B cell (primary cell): Measurements from ENCODE around the gene RPTOR. TPM values are rescaled to one million over a fixed set of nuclear protein-coding genes. Genes with fewer than 3 reads are reported as not detected.

Experiments used
- ATAC-seq: fragments of 200-7000 bp; cut with Tn5 transposase; one replicate; pipeline ENCODE4 v1.10.0; 2021; ENCODE audit warnings: low read depth, mild to moderate bottlenecking, moderate number of reproducible peaks, moderate library complexity
- CTCF ChIA-PET: fragments of 350-600 bp; sonication (Branson Sonifier 250); formaldehyde crosslinking; loops from one replicate; lab custom pipeline; 2021; ENCODE audit warnings: antibody characterized with exemption, inconsistent platforms; lab: Charles Lee
- POLR2A ChIA-PET: fragments of 350-600 bp; sonication (Branson Sonifier 250); formaldehyde crosslinking; loops from one replicate; lab custom pipeline; 2021; ENCODE audit warnings: antibody characterized with exemption; lab: Charles Lee
- DNase-seq: peaks from one replicate; pipeline ENCODE4 v3.0.0; 2013
- H2AFZ ChIP-seq: 2 replicates; pipeline ENCODE4 v1.6.1; 2012; ENCODE audit warnings: mild to moderate bottlenecking, low read depth, low read length; ENCODE audit not compliant: insufficient read depth, poor library complexity, severe bottlenecking
- H3K27ac ChIP-seq, 2 donors: 1 replicate in 1 of 2; 2 replicates in 1 of 2; pipeline ENCODE4 v1.5.1; 2012 to 2013; ENCODE audit warnings: low read length in 2 of 2, mild to moderate bottlenecking in 2 of 2, moderate library complexity in 1 of 2
- H3K27me3 ChIP-seq, 4 experiments: fragments of 200-600 bp in 1 of 4; sonication (generic) in 1 of 4; replicated peaks in 1 of 4; 1 replicate in 2 of 4; 2 replicates in 2 of 4; pipeline versions ENCODE4 v1.6.1 to v1.7.0; 2013 to 2016; ENCODE audit warnings: low read length in 3 of 4, mild to moderate bottlenecking in 2 of 4, mixed read lengths in 1 of 4, moderate library complexity in 1 of 4; ENCODE audit not compliant: insufficient read depth in 4 of 4, control insufficient read depth in 3 of 4; ENCODE audit errors: control extremely low read depth in 1 of 4
- H3K36me3 ChIP-seq, 2 experiments: replicated peaks in 1 of 2; 1 replicate in 1 of 2; 2 replicates in 1 of 2; pipeline versions ENCODE4 v1.6.1 to v1.7.1; 2013; ENCODE audit warnings: low read length in 1 of 2; ENCODE audit not compliant: insufficient read depth in 2 of 2, control insufficient read depth in 1 of 2; ENCODE audit errors: control extremely low read depth in 1 of 2, extremely low read depth in 1 of 2
- H3K4me1 ChIP-seq, 2 donors: fragments of 200-600 bp in 1 of 2; sonication (generic) in 1 of 2; 1 replicate in 1 of 2; 2 replicates in 1 of 2; pipeline versions ENCODE4 v1.5.1 to v1.6.1; 2013 to 2017; ENCODE audit warnings: low read length in 2 of 2; ENCODE audit not compliant: control insufficient read depth in 2 of 2, insufficient read depth in 2 of 2
- H3K4me2 ChIP-seq: replicated peaks from 2 replicates; pipeline ENCODE3; 2012; ENCODE audit warnings: mild to moderate bottlenecking, low read depth, low read length; ENCODE audit not compliant: poor library complexity, severe bottlenecking
- H3K4me3 ChIP-seq, 5 experiments: fragments of 200-600 bp in 1 of 5; sonication (generic) in 1 of 5; 1 replicate in 3 of 5; 2 replicates in 2 of 5; pipeline versions ENCODE4 v1.5.1 to v1.7.0; 2011 to 2016; ENCODE audit warnings: low read length in 4 of 5, mild to moderate bottlenecking in 4 of 5, low read depth in 2 of 5, control low read depth in 1 of 5, moderate library complexity in 1 of 5; ENCODE audit not compliant: insufficient read depth in 1 of 5; ENCODE audit errors: control extremely low read depth in 1 of 5, extremely low read depth in 1 of 5
- H3K79me2 ChIP-seq: fragments of 200-600 bp; sonication (generic); one replicate; pipeline ENCODE4 v1.6.0; 2016; ENCODE audit warnings: low read length; ENCODE audit not compliant: control insufficient read depth, insufficient read depth
- H3K9ac ChIP-seq: fragments of 200-600 bp; sonication (generic); 2 replicates; pipeline ENCODE4 v1.6.1; 2017; ENCODE audit warnings: mild to moderate bottlenecking, low read length, moderate library complexity
- H3K9me3 ChIP-seq, 3 donors: one replicate each; pipeline versions ENCODE4 v1.6.1 to v1.7.1; 2013; ENCODE audit warnings: low read length in 2 of 3; ENCODE audit not compliant: control insufficient read depth in 2 of 3, insufficient read depth in 1 of 3; ENCODE audit errors: control extremely low read depth in 1 of 3
- H4K20me1 ChIP-seq: 2 replicates; pipeline ENCODE4 v1.6.0; 2012; ENCODE audit warnings: mild to moderate bottlenecking, low read length; ENCODE audit not compliant: insufficient read depth, control insufficient read depth, poor library complexity, severe bottlenecking
- H3K27ac Mint-ChIP-seq: one replicate; pipeline ENCODE4 v1.8.0; 2021; ENCODE audit warnings: mixed read lengths
- H3K27me3 Mint-ChIP-seq: one replicate; pipeline ENCODE4 v1.8.0; 2021; ENCODE audit warnings: mixed read lengths
- H3K4me1 Mint-ChIP-seq: one replicate; pipeline ENCODE4 v1.8.0; 2021; ENCODE audit warnings: mixed read lengths
- H3K4me3 Mint-ChIP-seq: one replicate; pipeline ENCODE4 v1.8.0; 2021; ENCODE audit warnings: mixed read lengths
- H3K9me3 Mint-ChIP-seq: one replicate; pipeline ENCODE4 v1.8.0; 2022; ENCODE audit warnings: mixed read lengths; ENCODE audit not compliant: insufficient read depth
- CTCF ChIP-seq: fragments of 200-600 bp; IDR thresholded peaks from one replicate; pipeline ENCODE4 v1.8.0; 2022; ENCODE audit warnings: antibody characterized with exemption, mild to moderate bottlenecking
- EZH2 ChIP-seq: IDR thresholded peaks from 2 replicates; pipeline ENCODE4 v1.6.1; 2012; ENCODE audit warnings: borderline replicate concordance, low read depth, mild to moderate bottlenecking, moderate library complexity, low read length; ENCODE audit not compliant: insufficient read depth, poor library complexity, severe bottlenecking
- WGBS: methylation state at CpG from one replicate; pipeline ENCODE4 v1.1.5; 2013; ENCODE audit warnings: missing lambda C conversion rate; ENCODE audit not compliant: insufficient coverage; 5-methylcytosine and 5-hydroxymethylcytosine counted together
- intact Hi-C: fragments of 100-400 bp; cut with micrococcal nuclease; formaldehyde crosslinking; loops from one replicate; pipeline ENCODE4 v1.10.0; 2022
- polyA plus RNA-seq: library from polyadenylated mRNA; depleted of rRNA; stranded (reverse); fragments of >200 nt; gene quantifications from 2 replicates; pipeline ENCODE4 v1.2.3, GENCODE V29; 2012
- total RNA-seq, 2 donors: library from RNA; stranded (reverse); fragments of 120-200 nt in 1 of 2; gene quantifications; 1 replicate in 1 of 2; 2 replicates in 1 of 2; pipeline versions ENCODE4 v1.2.3 to v1.2.4, GENCODE V29; 2013 to 2022

The RPTOR gene
- total and polyA plus RNA-seq, 2 donors (not counting 1 experiment from before 2014, with no cell fraction given) = 13.4 to 58.8 TPM

- Histone ChIP-seq H3K27me3 (no peaks in the 10 kb centered on the region), H3K4me1 (peaks cover 6 to 10% of the 10 kb centered on the region in 2 donors), H3K9ac (no peak overlapping the region), H3K4me3 (no peak overlapping the region), H3K4me2 (peak overlapping the region; percentile 13), H3K9me3 (peaks cover 0 to 12% (median 0%) of the 10 kb centered on the region in 3 donors), H3K79me2 (no peaks in the 10 kb centered on the region), H4K20me1 (no peaks in the 10 kb centered on the region), H3K36me3 (peaks cover 0 to 9% of the 10 kb centered on the region in 2 experiments), H3K27ac (no peak overlapping the region), H2AFZ (no peak overlapping the region)
- peak; percentile 75 for TF ChIP-seq CTCF
- TF ChIP-seq EZH2 = no peak
- ATAC-seq = peak; percentile 85
- CTCF ChIA-PET = interaction anchor here (0.7 to 3.3 kb wide), 9 partner anchors 11 to 289 kb away, joined by 3 to 30 read pairs (median 5); no protein-coding TSS in a partner anchor
- DNase-seq = peak; percentile 71
- Mint-ChIP-seq H3K4me1 (peaks cover 23% of the 10 kb centered on the region), H3K27me3 (no peaks in the 10 kb centered on the region), H3K27ac (no peak overlapping the region), H3K9me3 (no peaks in the 10 kb centered on the region), H3K4me3 (no peak overlapping the region)
- 13% methylated on average over 5 of the region's 8 CpGs for whole genome bisulfite sequencing
- intact Hi-C loops = loop anchor here (1.0 to 5.0 kb wide), 2 partner anchors 61 to 104 kb away; no protein-coding TSS in a partner anchor
- POLR2A ChIA-PET = interaction anchor here (0.6 kb wide), 1 partner anchor 430 kb away, joined by 6 read pairs; no protein-coding TSS in a partner anchor
Measured at GRCh38 chr17:80866050-80866793, 321.6 kb downstream of the RPTOR start.
